HG02973 (cell line): ENCODE results near the gene GRIK2.
"Not testable (repeated sequence)": the region's sequence is repeated elsewhere in the genome, so short reads cannot be mapped to it uniquely, and the experiment has no call there.

Experiments
- ATAC-seq: cut with Tn5 transposase; IDR thresholded peaks from one replicate; pipeline ENCODE4 v1.9.1; 2021; ENCODE audit warnings: moderate library complexity; ENCODE audit not compliant: unreplicated experiment

The GRIK2 gene

GRCh38 chr6:101961357-101961756 lies 567.8 kb downstream of the GRIK2 start:
- ATAC-seq, result no peak

- ATAC-seq, result no peak
These were observed 587.4 kb downstream of the GRIK2 start for GRCh38 chr6:101980924-101981323.

GRCh38 chr6:101986476-101986875 lies 593.0 kb downstream of the GRIK2 start:
- no peak for ATAC-seq

- ATAC-seq, result no peak
These were observed 598.8 kb downstream of the GRIK2 start for GRCh38 chr6:101992286-101992685.

- ATAC-seq, result no peak
These were observed 601.0 kb downstream of the GRIK2 start for GRCh38 chr6:101994521-101994920.

GRCh38 chr6:102015431-102015830 lies 621.9 kb downstream of the GRIK2 start:
- no peak for ATAC-seq

- ATAC-seq, result no peak
These were observed 628.8 kb downstream of the GRIK2 start for GRCh38 chr6:102022281-102022680.

GRCh38 chr6:102022803-102023202 lies 629.3 kb downstream of the GRIK2 start:
- no peak for ATAC-seq

GRCh38 chr6:102023977-102024657 lies 630.6 kb downstream of the GRIK2 start:
- ATAC-seq, result no peak

GRCh38 chr6:102026649-102027048 lies 633.1 kb downstream of the GRIK2 start:
- ATAC-seq, result no peak

GRCh38 chr6:102028176-102028575 lies 634.7 kb downstream of the GRIK2 start:
- ATAC-seq, result no peak

- ATAC-seq, result no peak
These were observed 645.5 kb downstream of the GRIK2 start for GRCh38 chr6:102038964-102039363.

- ATAC-seq, result no peak
These were observed 645.9 kb downstream of the GRIK2 start for GRCh38 chr6:102039441-102039840.

GRCh38 chr6:102051001-102051400 lies 657.5 kb downstream of the GRIK2 start:
- ATAC-seq, result no peak

GRCh38 chr6:102051720-102052119 lies 658.2 kb downstream of the GRIK2 start:
- ATAC-seq, result no peak

GRCh38 chr6:102064142-102064541 lies 670.6 kb downstream of the GRIK2 start:
- no peak for ATAC-seq

GRCh38 chr6:102066301-102066700 lies 672.8 kb downstream of the GRIK2 start:
- no peak for ATAC-seq

- no peak for ATAC-seq
These were observed 674.9 kb downstream of the GRIK2 start for GRCh38 chr6:102068349-102068929.

- no peak for ATAC-seq
These were observed 682.0 kb downstream of the GRIK2 start for GRCh38 chr6:102075539-102075938.

- ATAC-seq, result no peak
These were observed 691.7 kb downstream of the GRIK2 start for GRCh38 chr6:102085257-102085656.

GRCh38 chr6:102088160-102088559 lies 694.7 kb downstream of the GRIK2 start:
- ATAC-seq, result not testable (repeated sequence)

- ATAC-seq, result peak; percentile 91
These were observed 720.9 kb downstream of the GRIK2 start for GRCh38 chr6:102114402-102114801.

GRCh38 chr6:102115911-102116310 lies 722.4 kb downstream of the GRIK2 start:
- ATAC-seq, result no peak
